Esophagus squamous epithelium (tissue), 5 donors: Measurements from ENCODE around the gene TANC1. TPM values are rescaled to one million over a fixed set of nuclear protein-coding genes. Genes with fewer than 3 reads are reported as not detected.

Experiments
- DNase-seq: peaks from one replicate; lab custom pipeline; 2025; lab: John Stamatoyannopoulos, UW
- H3K27ac ChIP-seq, 4 donors: fragments of 200-600 bp; sonication (generic); one replicate each; pipeline ENCODE4 v1.5.1; 2016 to 2019; ENCODE audit warnings: mild to moderate bottlenecking in 1 of 4
- H3K27me3 ChIP-seq, 4 donors: fragments of 200-600 bp; sonication (generic); 1 replicate in 3 of 4; 2 replicates in 1 of 4; pipeline versions ENCODE4 v1.5.1 to v1.6.0; 2017 to 2021; ENCODE audit warnings: antibody characterized with exemption in 1 of 4
- H3K36me3 ChIP-seq, 3 donors: fragments of 200-600 bp; sonication (generic); one replicate each; pipeline ENCODE4 v1.5.1; 2016 to 2019
- H3K4me1 ChIP-seq, 3 donors: fragments of 200-600 bp; sonication (generic); one replicate each; pipeline ENCODE4 v1.5.1; 2017 to 2019
- H3K4me3 ChIP-seq, 4 donors: fragments of 200-600 bp; sonication (generic); 1 replicate in 3 of 4; 2 replicates in 1 of 4; pipeline ENCODE4 v1.5.1; 2016 to 2019; ENCODE audit warnings: mild to moderate bottlenecking in 2 of 4, moderate library complexity in 1 of 4
- H3K9me3 ChIP-seq, 3 donors: fragments of 200-600 bp; sonication (generic); one replicate each; pipeline ENCODE4 v1.5.1; 2016 to 2019
- CTCF ChIP-seq, 6 experiments: fragments of 450-650 bp in 4 of 6; fragments of 200-600 bp in 2 of 6; sonication (generic) in 2 of 6; IDR thresholded peaks; one replicate each; pipeline ENCODE4 v1.5.1; 2016 to 2019; ENCODE audit warnings: antibody characterized with exemption in 6 of 6, mild to moderate bottlenecking in 4 of 6, moderate library complexity in 4 of 6
- POLR2A ChIP-seq, 4 donors: fragments of 450-650 bp; IDR thresholded peaks; one replicate each; pipeline ENCODE4 v1.6.1; 2017; ENCODE audit warnings: antibody characterized with exemption in 4 of 4, mild to moderate bottlenecking in 4 of 4, moderate library complexity in 3 of 4
- WGBS, 2 donors: methylation state at CpG; one replicate each; pipeline ENCODE4 v1.1.5; 2018; 5-methylcytosine and 5-hydroxymethylcytosine counted together
- intact Hi-C: fragments of 100-400 bp; cut with DNase I; formaldehyde crosslinking; loops from one replicate; pipeline ENCODE4 v1.15.0; 2022
- total RNA-seq, 4 donors: library from RNA; depleted of rRNA; stranded (reverse); fragments of >200 nt; gene quantifications; one replicate each; pipeline ENCODE4 v1.1.0, GENCODE V29; 2016
- donor health status: DM: yes; HTN: yes; CAD: no.

The TANC1 gene
- total RNA-seq, 4 donors from 2014 or later, result 29.4 to 54.5 (median 42.2) TPM

DNA sequence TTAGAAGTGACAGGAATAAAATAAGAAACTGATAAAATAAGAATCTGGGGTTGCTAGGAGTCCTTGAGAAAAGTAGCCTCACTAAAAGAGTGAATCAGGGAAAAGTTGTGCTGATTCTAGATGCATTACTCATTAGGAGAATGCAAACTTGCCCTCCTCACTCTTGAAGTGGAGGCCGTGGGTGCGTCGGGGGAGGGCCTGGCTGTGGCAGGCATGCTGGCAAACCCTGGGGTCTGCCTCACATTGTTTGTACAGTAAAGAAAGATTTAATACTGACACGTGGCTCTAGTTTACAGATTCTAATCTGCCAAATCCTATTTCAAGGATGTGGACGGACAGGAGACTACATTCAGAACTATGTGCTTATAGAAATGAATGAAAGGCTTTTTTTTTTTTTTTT is 41.9 kb downstream of the TANC1 start:
- Histone ChIP-seq H3K36me3 (peaks cover 0 to 27% (median 0%) of the 10 kb centered on the region in 3 donors), H3K27ac (no peak overlapping the region), H3K4me3 (no peak overlapping the region), H3K9me3 (peaks cover 0 to 9% (median 2%) of the 10 kb centered on the region in 3 donors), H3K4me1 (peaks cover 0 to 26% (median 5%) of the 10 kb centered on the region in 3 donors), H3K27me3 (no peaks in the 10 kb centered on the region)
- no peak for DNase-seq
- intact Hi-C loops, result no loop called here
- TF ChIP-seq POLR2A (IDR thresholded peaks at IDR 0.05) (no peak), CTCF (IDR thresholded peaks at IDR 0.05) (no peak)
- 15 to 17% methylated on average over 5 of the region's 5 CpGs for WGBS, 2 donors

- Histone ChIP-seq H3K9me3 (peaks cover 0 to 15% (median 8%) of the 10 kb centered on the region in 3 donors), H3K4me1 (peaks cover 0 to 26% (median 5%) of the 10 kb centered on the region in 3 donors), H3K4me3 (no peak overlapping the region), H3K36me3 (peaks cover 0 to 33% (median 0%) of the 10 kb centered on the region in 3 donors), H3K27me3 (no peaks in the 10 kb centered on the region), H3K27ac (no peak overlapping the region)
- DNase-seq, result no peak
- intact Hi-C loops, result no loop called here
- TF ChIP-seq POLR2A (IDR thresholded peaks at IDR 0.05), result no peak
- TF ChIP-seq CTCF (IDR thresholded peaks at IDR 0.05), result no peak
These were observed 42.5 kb downstream of the TANC1 start for GRCh38 chr2:159010963-159011362.

DNA sequence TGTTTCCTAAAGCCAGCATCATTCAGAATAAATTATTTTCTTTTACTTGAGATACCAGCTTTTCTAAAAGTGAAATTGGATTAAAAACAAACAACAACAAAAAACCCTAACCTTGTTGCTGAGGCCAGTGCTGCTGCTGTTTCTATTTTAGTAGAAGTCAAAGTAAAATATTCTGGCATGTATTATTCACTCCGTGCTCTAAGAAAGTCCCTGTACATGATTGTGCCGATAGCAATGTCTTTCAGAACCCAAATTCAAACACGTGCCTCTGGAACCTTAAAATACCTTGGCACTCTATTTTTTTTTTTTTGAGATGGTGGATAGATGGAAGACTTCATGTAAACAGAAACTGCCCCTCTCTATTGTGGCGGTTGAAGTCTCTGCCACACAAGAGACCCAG is 43.7 kb downstream of the TANC1 start:
- peak overlapping the region in 1 of 4 donors; percentile 4 for H3K27ac ChIP-seq
- intact Hi-C loops, result no loop called here

GRCh38 chr2:159013103-159013502 is 44.7 kb downstream of the TANC1 start:
- Histone ChIP-seq H3K9me3 (peaks cover 0 to 20% (median 11%) of the 10 kb centered on the region in 3 donors), H3K27me3 (no peaks in the 10 kb centered on the region), H3K36me3 (peaks cover 0 to 32% (median 0%) of the 10 kb centered on the region in 3 donors), H3K4me3 (no peak overlapping the region), H3K4me1 (peaks cover 0 to 26% (median 5%) of the 10 kb centered on the region in 3 donors), H3K27ac (no peak overlapping the region)
- intact Hi-C loops, result no loop called here
- 78 to 90% methylated on average over 3 of the region's 3 CpGs for WGBS, 2 donors
- no peak for TF ChIP-seq CTCF (IDR thresholded peaks at IDR 0.05)
- no peak for TF ChIP-seq POLR2A (IDR thresholded peaks at IDR 0.05)
- DNase-seq, result no peak

More for the DNA sequence above, 43.7 kb downstream of the TANC1 start:
- Histone ChIP-seq H3K36me3 (peaks cover 0 to 39% (median 0%) of the 10 kb centered on the region in 3 donors), H3K27me3 (no peaks in the 10 kb centered on the region), H3K9me3 (peaks cover 0 to 20% (median 11%) of the 10 kb centered on the region in 3 donors), H3K4me1 (peaks cover 0 to 26% (median 5%) of the 10 kb centered on the region in 3 donors), H3K4me3 (no peak overlapping the region)
- no peak for TF ChIP-seq CTCF (IDR thresholded peaks at IDR 0.05)
- 40 to 59% methylated on average over 4 of the region's 4 CpGs for WGBS, 2 donors
- no peak for DNase-seq

DNA sequence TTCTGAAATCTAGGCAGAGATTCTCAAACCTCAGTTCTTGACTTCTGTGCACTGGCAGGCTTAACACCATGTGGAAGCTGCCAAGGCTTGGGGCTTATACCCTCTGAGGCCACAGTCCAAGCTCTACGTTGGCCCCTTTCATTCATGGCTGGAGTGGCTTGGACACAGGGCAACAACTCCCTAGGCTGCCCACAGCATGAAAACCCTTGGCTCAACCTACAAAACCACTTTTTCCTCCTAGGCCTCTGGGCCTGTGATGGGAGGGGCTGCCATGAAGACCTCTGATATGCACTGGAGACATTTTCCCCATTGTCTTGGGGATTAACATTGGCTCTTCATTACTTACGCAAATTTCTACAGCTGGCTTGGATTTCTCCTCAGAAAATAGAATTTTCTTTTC is 46.7 kb downstream of the TANC1 start:
- no peak for DNase-seq
- TF ChIP-seq POLR2A (IDR thresholded peaks at IDR 0.05), result no peak
- no peak for TF ChIP-seq CTCF (IDR thresholded peaks at IDR 0.05)
- Histone ChIP-seq H3K36me3 (peaks cover 0 to 32% (median 0%) of the 10 kb centered on the region in 3 donors), H3K4me1 (peaks cover 0 to 19% (median 3%) of the 10 kb centered on the region in 3 donors), H3K4me3 (no peak overlapping the region), H3K9me3 (peaks cover 0 to 20% (median 11%) of the 10 kb centered on the region in 3 donors), H3K27ac (no peak overlapping the region), H3K27me3 (no peaks in the 10 kb centered on the region)
- intact Hi-C loops, result no loop called here
- WGBS, 2 donors, result 97 to 100% methylated on average over 2 of the region's 2 CpGs
